ENCODE measurements around the gene MGMT.

- no peak for TF ChIP-seq CTCF (IDR thresholded peaks at IDR 0.05)
- TF ChIP-seq POLR2A (IDR thresholded peaks at IDR 0.05) = no peak
These were observed 19.8 kb downstream of the MGMT start for GRCh38 chr10:129486805-129487204.
